HepG2 (cell line): ENCODE results near the gene CYP4A22. TPM values are rescaled to one million over a fixed set of nuclear protein-coding genes. Genes with fewer than 3 reads are reported as not detected.

Source experiments
- BCL6 ChIP-seq: IDR thresholded peaks from 2 replicates; pipeline ENCODE4 v1.6.1; 2016; ENCODE audit warnings: missing genetic modification reagents, missing compliant biosample characterization
- DR1 ChIP-seq: sonication (generic); formaldehyde crosslinking; IDR thresholded peaks from 2 replicates; pipeline ENCODE4 v1.8.0; 2021; ENCODE audit warnings: mild to moderate bottlenecking, missing genetic modification reagents, inconsistent platforms
- ELF1 ChIP-seq: sonication (generic); formaldehyde crosslinking; IDR thresholded peaks from 2 replicates; pipeline ENCODE4 v1.4.0; 2020; ENCODE audit warnings: missing genetic modification reagents
- ETV5 ChIP-seq: IDR thresholded peaks from 2 replicates; pipeline ENCODE4 v1.6.1; 2018; ENCODE audit warnings: missing biosample characterization, missing genetic modification reagents, inconsistent platforms, borderline replicate concordance
- MEIS1 ChIP-seq: sonication (generic); formaldehyde crosslinking; IDR thresholded peaks from 2 replicates; pipeline ENCODE4 v1.9.0; 2021; ENCODE audit warnings: mild to moderate bottlenecking, missing genetic modification reagents, moderate library complexity, borderline replicate concordance
- MXD1 ChIP-seq: sonication (generic); formaldehyde crosslinking; IDR thresholded peaks from 2 replicates; pipeline ENCODE4 v1.4.0; 2020; ENCODE audit warnings: mild to moderate bottlenecking, missing genetic modification reagents
- NR2F1 ChIP-seq, 2 experiments: fragments of 450-650 bp in 1 of 2; formaldehyde crosslinking in 1 of 2; IDR thresholded peaks; 2 replicates each; pipeline versions ENCODE4 v1.5.0 to v1.6.1; 2016 to 2020; ENCODE audit warnings: mild to moderate bottlenecking in 1 of 2, missing compliant biosample characterization in 1 of 2, missing genetic modification reagents in 1 of 2, moderate library complexity in 1 of 2
- RFX1 ChIP-seq: fragments of 450-650 bp; IDR thresholded peaks from 2 replicates; pipeline ENCODE4 v1.6.1; 2017
- SETDB1 ChIP-seq: sonication (generic); formaldehyde crosslinking; IDR thresholded peaks from 2 replicates; pipeline ENCODE4 v1.5.1; 2020; ENCODE audit warnings: missing genetic modification reagents, mild to moderate bottlenecking, borderline replicate concordance
- SNAPC2 ChIP-seq: sonication (generic); formaldehyde crosslinking; IDR thresholded peaks from 2 replicates; pipeline ENCODE4 v1.8.1; 2022; ENCODE audit warnings: mild to moderate bottlenecking, missing genetic modification reagents
- SOX13 ChIP-seq, 3 experiments: fragments of 450-650 bp in 1 of 3; sonication (generic) in 1 of 3; formaldehyde crosslinking in 1 of 3; IDR thresholded peaks in 2 of 3; conservative IDR thresholded peaks in 1 of 3; 2 replicates each; pipeline versions ENCODE4 v1.5.0 to v1.6.1; 2016 to 2020; ENCODE audit warnings: antibody characterized with exemption in 1 of 3, mild to moderate bottlenecking in 1 of 3, missing compliant biosample characterization in 1 of 3, missing genetic modification reagents in 1 of 3, moderate library complexity in 1 of 3
- XBP1 ChIP-seq: sonication (generic); formaldehyde crosslinking; IDR thresholded peaks from 2 replicates; pipeline ENCODE4 v1.5.0; 2020; ENCODE audit warnings: missing genetic modification reagents
- ZBTB21 ChIP-seq: sonication (generic); formaldehyde crosslinking; IDR thresholded peaks from 2 replicates; pipeline ENCODE4 v1.4.0; 2020; ENCODE audit warnings: missing genetic modification reagents
- ZBTB7A ChIP-seq: sonication (generic); formaldehyde crosslinking; IDR thresholded peaks from 2 replicates; pipeline ENCODE4 v1.8.0; 2022; ENCODE audit warnings: mild to moderate bottlenecking, missing genetic modification reagents
- ZMYM4 ChIP-seq: sonication (generic); formaldehyde crosslinking; IDR thresholded peaks from 2 replicates; pipeline ENCODE4 v1.8.1; 2023; ENCODE audit warnings: mild to moderate bottlenecking, missing genetic modification reagents
- ZNF501 ChIP-seq: sonication (generic); formaldehyde crosslinking; IDR thresholded peaks from 2 replicates; pipeline ENCODE4 v1.5.1; 2020; ENCODE audit warnings: mild to moderate bottlenecking, moderate library complexity, missing genetic modification reagents
- ZNF549 ChIP-seq: sonication (generic); formaldehyde crosslinking; IDR thresholded peaks from 2 replicates; pipeline ENCODE4 v1.5.0; 2020; ENCODE audit warnings: missing genetic modification reagents
- ZNF562 ChIP-seq: sonication (generic); formaldehyde crosslinking; IDR thresholded peaks from 2 replicates; pipeline ENCODE4 v1.8.0; 2022; ENCODE audit warnings: missing genetic modification reagents, borderline replicate concordance
- ZNF841 ChIP-seq: sonication (generic); formaldehyde crosslinking; IDR thresholded peaks from 2 replicates; pipeline ENCODE4 v1.8.1; 2023; ENCODE audit warnings: missing genetic modification reagents, borderline replicate concordance
- ZSCAN31 ChIP-seq: sonication (generic); formaldehyde crosslinking; IDR thresholded peaks from 2 replicates; pipeline ENCODE4 v1.5.0; 2020; ENCODE audit warnings: low read depth, mild to moderate bottlenecking, missing genetic modification reagents
- ZUFSP ChIP-seq: sonication (generic); formaldehyde crosslinking; IDR thresholded peaks from 2 replicates; pipeline ENCODE4 v1.9.0; 2021; ENCODE audit warnings: missing genetic modification reagents, mild to moderate bottlenecking, borderline replicate concordance
- polyA plus RNA-seq, 8 experiments: library from polyadenylated mRNA; depleted of rRNA in 3 of 8; stranded (reverse) in 7 of 8; unstranded in 1 of 8; fragments of >200 nt; fragmentation: Illumina TruSeq in 4 of 8; extraction: Trizol in 4 of 8; gene quantifications; 2 replicates each; pipeline versions ENCODE4 v1.2.1 to v1.2.3, GENCODE V29; 2011 to 2016; ENCODE audit warnings: low read depth in 4 of 8, missing spikeins in 1 of 8, mixed read lengths in 1 of 8; ENCODE audit not compliant: insufficient read depth in 1 of 8
- total RNA-seq, 5 experiments: library from RNA; depleted of rRNA; stranded (reverse); fragments of >200 nt; fragmentation: Illumina TruSeq; extraction: Trizol; gene quantifications; 2 replicates each; pipeline ENCODE4 v1.2.3, GENCODE V29; 2016; ENCODE audit warnings: low read depth in 1 of 5
- TF ChIP-seq, protein P1 (sequence below): sonication (generic); formaldehyde crosslinking; IDR thresholded peaks from 2 replicates; pipeline ENCODE4 v1.4.0; 2020; ENCODE audit warnings: missing genetic modification reagents
- TF ChIP-seq, protein P2 (sequence below): sonication (generic); formaldehyde crosslinking; IDR thresholded peaks from 2 replicates; pipeline ENCODE4 v1.4.0; 2020; ENCODE audit warnings: missing genetic modification reagents; ENCODE audit errors: not compliant biosample characterization
- TF ChIP-seq, protein P3 (sequence below): IDR thresholded peaks from 2 replicates; pipeline ENCODE4 v1.6.1; 2016

Gene CYP4A22
- total and polyA plus RNA-seq, 2 of the 13 experiments (the other 11 are each of a cell fraction or from before 2014, with no cell fraction given), result not detected

DNA sequence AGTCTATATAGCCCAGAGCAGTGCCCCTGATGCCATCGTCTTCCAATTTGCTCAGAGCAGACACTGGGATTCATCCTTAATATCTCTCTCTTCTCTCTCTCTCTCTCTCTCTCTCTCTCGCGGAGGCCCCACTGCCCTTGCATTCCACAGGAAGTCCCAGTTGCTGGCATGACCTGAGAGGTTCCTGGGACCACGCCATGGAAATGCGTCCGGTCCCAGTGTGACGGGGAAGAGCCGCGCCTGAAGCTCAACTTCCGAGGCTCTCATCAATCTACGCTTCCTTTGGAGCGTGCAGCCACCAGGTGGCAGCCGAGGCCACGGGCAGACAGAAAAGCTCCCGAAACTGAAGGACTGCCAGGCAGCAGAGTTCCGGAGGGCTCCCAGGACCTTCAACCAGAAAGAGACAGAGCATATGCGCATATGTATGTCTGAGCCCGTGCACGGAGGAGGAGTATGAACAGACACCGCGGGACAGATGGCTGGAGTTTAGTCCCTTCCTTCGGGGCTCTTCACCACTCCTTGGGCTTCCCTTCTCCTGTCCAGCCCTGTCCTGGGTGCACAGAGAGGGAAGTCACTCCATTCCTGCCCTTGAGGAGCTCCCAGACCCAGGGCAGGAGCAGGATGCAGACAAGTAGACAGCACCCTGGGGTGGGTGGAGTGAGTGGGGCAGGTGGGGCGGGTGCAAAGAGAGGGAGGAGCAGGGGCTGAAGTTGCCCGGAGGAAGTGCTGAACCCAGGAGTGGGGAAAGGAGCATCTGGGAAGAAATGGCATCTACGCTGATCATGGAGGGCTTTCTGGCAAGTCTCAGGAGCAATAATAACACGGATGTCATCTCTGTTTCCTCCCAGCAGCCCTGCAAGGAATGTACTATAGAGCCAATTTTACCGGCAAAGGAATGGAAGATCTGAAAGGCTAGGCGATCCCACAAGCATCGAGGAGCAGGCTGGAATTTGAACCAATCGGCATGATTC is 42.1 kb downstream of the CYP4A22 start (continued):
- TF ChIP-seq ZUFSP (CRISPR knock-in tag) (no peak), ZSCAN31 (CRISPR knock-in tag) (no peak), ZNF562 (CRISPR knock-in tag) (no peak), ZMYM4 (CRISPR knock-in tag) (0 out of 2 replicates have a peak, but pooled peaks have one; percentile 24), ETV5 (CRISPR knock-in tag) (peak; percentile 82; the same call in 1 of the 2 replicates), BCL6 (CRISPR knock-in tag) (peak; percentile 41; the same call in 1 of the 2 replicates), MXD1 (CRISPR knock-in tag) (no peak), DR1 (CRISPR knock-in tag) (no peak), NR2F1 (CRISPR knock-in tag; IDR thresholded peaks at IDR 0.05) (no peak), SETDB1 (CRISPR knock-in tag) (peak; percentile 68; the same call in 1 of the 2 replicates), SNAPC2 (CRISPR knock-in tag) (no peak), ELF1 (CRISPR knock-in tag) (peak; percentile 88), RFX1 (no peak), MEIS1 (CRISPR knock-in tag) (peak; percentile 29; the same call in 1 of the 2 replicates), SOX13 (IDR thresholded peaks at IDR 0.05) (no peak), SOX13 (CRISPR knock-in tag; conservative IDR thresholded peaks at IDR 0.05 in 1 of 2, IDR thresholded peaks at IDR 0.05 in 1 of 2) (peak in 1 of 2 experiments; percentile 26; a peak in 1 of 4 replicates), XBP1 (CRISPR knock-in tag) (no peak), ZNF549 (CRISPR knock-in tag) (no peak), ZNF501 (CRISPR knock-in tag) (peak; percentile 63; the same call in 1 of the 2 replicates), ZNF841 (no peak), ZBTB21 (CRISPR knock-in tag) (peak; percentile 78; the same call in 1 of the 2 replicates), ZBTB7A (no peak)
- TF ChIP-seq, protein P1, sequence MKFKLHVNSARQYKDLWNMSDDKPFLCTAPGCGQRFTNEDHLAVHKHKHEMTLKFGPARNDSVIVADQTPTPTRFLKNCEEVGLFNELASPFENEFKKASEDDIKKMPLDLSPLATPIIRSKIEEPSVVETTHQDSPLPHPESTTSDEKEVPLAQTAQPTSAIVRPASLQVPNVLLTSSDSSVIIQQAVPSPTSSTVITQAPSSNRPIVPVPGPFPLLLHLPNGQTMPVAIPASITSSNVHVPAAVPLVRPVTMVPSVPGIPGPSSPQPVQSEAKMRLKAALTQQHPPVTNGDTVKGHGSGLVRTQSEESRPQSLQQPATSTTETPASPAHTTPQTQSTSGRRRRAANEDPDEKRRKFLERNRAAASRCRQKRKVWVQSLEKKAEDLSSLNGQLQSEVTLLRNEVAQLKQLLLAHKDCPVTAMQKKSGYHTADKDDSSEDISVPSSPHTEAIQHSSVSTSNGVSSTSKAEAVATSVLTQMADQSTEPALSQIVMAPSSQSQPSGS (CRISPR knock-in tag), result peak; percentile 62; the same call in 1 of the 2 replicates
- TF ChIP-seq, protein P2, sequence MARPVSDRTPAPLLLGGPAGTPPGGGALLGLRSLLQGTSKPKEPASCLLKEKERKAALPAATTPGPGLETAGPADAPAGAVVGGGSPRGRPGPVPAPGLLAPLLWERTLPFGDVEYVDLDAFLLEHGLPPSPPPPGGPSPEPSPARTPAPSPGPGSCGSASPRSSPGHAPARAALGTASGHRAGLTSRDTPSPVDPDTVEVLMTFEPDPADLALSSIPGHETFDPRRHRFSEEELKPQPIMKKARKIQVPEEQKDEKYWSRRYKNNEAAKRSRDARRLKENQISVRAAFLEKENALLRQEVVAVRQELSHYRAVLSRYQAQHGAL (CRISPR knock-in tag), result no peak
- TF ChIP-seq, protein P3, sequence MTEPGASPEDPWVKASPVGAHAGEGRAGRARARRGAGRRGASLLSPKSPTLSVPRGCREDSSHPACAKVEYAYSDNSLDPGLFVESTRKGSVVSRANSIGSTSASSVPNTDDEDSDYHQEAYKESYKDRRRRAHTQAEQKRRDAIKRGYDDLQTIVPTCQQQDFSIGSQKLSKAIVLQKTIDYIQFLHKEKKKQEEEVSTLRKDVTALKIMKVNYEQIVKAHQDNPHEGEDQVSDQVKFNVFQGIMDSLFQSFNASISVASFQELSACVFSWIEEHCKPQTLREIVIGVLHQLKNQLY (CRISPR knock-in tag), result 0 out of 2 replicates have a peak, but pooled peaks have one; percentile 15
